OCI-M2 (cell line): ENCODE measurements around the gene KDM5A.
"Not testable (repeated sequence)": the region's sequence is repeated elsewhere in the genome, so short reads cannot be mapped to it uniquely, and the experiment has no call there.

Experiments
- DNase-seq: peaks from one replicate; lab custom pipeline; 2025; ENCODE audit not compliant: unreplicated experiment; lab: John Stamatoyannopoulos, UW

KDM5A gene

GRCh38 chr12:241266-241665, 147.9 kb downstream of the KDM5A start:
- no peak for DNase-seq

GRCh38 chr12:240566-240965, 148.6 kb downstream of the KDM5A start:
- no peak for DNase-seq

DNA sequence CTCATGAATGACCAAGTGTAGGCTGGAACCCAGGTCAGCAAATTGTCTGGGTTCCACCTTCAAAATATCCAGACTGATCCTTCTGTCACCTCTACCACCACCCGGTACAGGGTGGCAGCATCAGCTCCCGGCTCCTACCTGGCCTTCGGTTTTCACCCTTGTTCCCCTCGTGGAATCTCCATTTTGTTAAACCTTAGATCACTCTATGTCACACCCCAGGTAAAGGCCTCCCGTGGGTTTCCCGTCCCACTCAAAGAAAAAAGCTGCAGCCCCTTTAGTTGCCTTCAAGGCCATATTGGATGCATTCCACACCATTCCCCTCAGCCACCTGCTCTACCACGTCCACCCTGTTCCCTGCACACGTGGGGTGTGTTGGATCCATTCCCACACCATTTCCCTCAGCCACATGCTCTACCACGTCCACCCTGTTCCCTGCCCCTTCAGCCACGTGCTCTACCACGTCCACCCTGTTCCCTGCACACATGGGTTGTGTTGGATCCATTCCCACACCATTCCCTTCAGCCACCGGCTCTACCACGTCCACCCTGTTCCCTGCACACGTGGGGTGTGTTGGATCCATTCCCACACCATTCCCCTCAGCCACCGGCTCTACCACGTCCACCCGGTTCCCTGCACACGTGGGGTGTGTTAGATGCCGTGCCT, 150.3 kb downstream of the KDM5A start:
- DNase-seq: no peak

DNA sequence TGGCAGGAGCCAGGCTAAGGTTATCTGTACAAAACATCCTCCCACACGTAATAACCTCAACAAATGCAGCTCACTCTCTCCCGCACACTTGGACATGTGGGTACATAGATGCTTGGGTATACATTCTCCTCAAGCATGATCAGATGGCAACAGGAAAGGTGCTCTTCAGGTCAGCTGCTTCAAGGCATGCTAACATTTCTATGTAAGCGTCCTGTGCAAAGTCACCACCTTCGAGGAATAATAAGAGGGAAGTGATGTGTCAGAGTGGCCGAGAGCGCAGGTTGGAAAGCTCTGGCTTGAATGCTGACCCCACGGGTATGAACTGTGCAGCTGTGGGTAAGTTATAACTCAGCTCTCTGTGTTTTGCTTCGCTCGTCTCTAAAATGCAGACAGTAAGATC, 151.0 kb downstream of the KDM5A start:
- DNase-seq: no peak

GRCh38 chr12:237026-237815, 151.9 kb downstream of the KDM5A start:
- no peak for DNase-seq

- no peak for DNase-seq
These were observed 152.7 kb downstream of the KDM5A start for GRCh38 chr12:236445-236844.

DNA sequence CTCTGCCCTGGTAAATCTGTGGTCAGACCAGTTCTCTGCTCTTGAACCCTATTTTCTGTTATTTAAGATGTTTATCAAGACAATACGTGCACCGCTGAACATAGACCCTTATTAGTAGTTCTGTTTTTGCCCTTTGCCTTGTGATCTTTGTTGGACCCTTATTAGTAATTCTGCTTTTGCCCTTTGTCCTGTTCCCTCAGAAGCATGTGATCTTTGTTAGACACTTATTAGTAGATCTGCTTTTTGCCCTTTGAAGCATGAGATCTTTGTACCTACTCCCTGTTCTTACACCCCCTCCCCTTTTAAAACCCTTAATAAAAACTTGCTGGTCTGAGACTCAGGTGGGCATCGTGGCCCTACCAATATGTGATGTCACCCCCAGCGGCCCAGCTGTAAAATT, 153.2 kb downstream of the KDM5A start:
- not testable (repeated sequence) for DNase-seq

DNA sequence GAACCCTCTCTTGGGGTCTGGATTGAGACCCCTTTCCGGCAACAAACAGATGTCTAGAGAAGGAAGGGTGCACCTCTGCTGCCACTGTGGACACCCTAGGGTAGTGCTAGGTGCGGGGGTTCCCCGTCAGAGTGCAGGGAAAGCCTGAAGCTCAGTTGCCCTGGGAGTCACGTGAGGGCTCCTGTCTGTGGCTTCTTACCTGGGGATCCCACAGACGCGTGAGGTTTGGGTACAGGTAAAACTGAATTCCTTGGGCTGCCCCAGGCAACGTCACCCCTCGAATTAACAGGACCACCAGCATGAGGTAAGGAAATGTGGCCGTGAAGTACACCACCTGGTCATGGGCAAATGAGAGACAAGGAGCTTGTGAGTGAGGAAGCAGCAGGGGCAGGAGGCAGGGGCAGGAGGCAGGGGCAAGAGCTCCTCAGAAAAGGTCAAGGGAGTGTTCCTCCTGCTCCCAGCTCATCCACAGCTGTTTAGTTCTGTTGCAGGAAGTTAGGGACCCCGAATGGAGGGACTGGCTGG, 154.2 kb downstream of the KDM5A start:
- no peak for DNase-seq

DNA sequence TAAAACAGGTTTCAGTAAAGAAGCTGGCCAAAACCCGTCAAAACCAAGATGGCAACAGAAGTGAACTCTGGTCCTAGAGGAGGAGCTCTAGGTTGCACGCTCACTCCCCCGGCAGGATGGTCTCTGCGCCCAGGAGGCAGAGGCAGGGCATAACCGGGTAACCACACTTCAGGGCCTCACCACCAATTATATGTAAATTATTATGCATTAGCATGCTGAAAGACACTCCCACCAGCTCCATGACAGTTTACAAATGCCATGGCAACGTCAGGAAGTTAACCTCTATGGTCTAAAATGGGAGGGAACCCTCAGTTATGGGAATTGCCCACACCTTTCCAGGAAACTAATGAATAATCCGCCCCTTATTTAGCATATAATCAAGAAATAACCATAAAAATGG, 155.1 kb downstream of the KDM5A start:
- DNase-seq: no peak

DNA sequence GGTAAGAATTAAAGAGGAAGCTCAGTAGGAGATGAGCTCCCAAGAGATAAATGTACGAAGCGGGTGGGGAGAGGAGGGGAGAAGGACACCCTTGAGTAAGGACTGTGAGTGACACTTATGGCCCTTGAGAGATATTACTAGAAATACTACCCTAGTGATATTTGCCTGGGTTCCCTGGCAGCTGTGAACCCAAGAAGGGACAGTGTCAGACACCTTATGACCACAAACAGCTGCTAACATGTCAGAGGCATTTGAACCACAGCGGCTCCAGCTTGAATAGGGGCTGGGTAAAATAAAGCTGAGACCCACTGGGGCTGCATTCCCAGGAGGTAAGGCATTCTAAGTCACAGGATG, 155.5 kb downstream of the KDM5A start:
- peak; percentile 14 for DNase-seq

GRCh38 chr12:232731-233614, 156.1 kb downstream of the KDM5A start:
- no peak for DNase-seq

DNA sequence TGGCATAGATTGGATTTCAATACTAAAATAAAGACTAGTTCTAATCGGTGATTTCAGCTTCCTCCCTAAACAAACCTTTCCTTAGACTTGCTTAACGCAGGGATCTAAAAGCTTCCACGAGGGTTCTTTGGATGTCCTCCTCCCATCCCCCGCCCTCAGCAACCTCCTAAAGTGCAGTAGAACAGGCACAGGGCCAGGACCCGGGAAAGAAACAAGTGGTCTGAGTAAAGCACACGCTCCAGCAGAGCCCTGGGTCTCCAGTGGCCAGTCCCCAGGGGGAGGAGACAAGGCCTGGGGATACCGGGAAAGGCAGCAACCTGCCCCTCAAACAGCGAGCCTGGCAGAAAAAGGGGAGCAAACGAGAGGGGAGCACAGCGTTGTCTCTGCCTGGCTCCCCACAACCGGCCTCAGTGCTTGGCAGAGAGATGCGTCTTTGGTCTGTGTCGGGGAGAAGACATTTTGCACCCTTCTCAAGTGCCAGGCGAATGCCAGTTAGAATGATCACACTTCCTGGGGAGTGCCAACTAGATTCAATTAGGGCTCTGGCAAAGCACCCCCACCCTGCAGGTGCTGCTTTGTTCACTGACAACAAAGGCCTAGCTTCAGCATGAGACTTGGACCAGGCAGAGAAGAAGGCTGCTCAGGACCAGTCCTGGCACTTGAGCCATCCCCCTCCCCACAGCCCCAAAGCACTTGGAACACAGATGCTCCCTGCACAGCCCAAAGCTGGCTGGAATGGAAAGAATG, 158.0 kb downstream of the KDM5A start:
- DNase-seq: no peak
